Activated T-cell treated with anti-CD3 and anti-CD28 coated beads, Interleukin-2, amount 50 U/mL, for 48 hours (primary cell): Measurements from ENCODE around the gene PPP2R5B.

Experiments used
- DNase-seq, 2 experiments: peaks; one replicate each; pipeline ENCODE4 v3.0.0-alpha.2; 2020

Gene PPP2R5B

GRCh38 chr11:64888729-64889511 lies 35.6 kb upstream of the PPP2R5B start:
- DNase-seq = no peak

- DNase-seq = no peak
Measured at GRCh38 chr11:64890522-64890939, 34.0 kb upstream of the PPP2R5B start.

GRCh38 chr11:64891215-64891848 lies 33.2 kb upstream of the PPP2R5B start:
- no peak for DNase-seq

GRCh38 chr11:64891880-64892279 lies 32.6 kb upstream of the PPP2R5B start:
- no peak for DNase-seq

GRCh38 chr11:64892411-64892831 lies 32.1 kb upstream of the PPP2R5B start:
- no peak for DNase-seq

- DNase-seq = no peak
Measured at GRCh38 chr11:64892838-64893193, 31.7 kb upstream of the PPP2R5B start.

GRCh38 chr11:64893194-64894069 lies 31.1 kb upstream of the PPP2R5B start:
- no peak for DNase-seq

- DNase-seq = peak; percentile 96
Measured at GRCh38 chr11:64894070-64894811, 30.2 kb upstream of the PPP2R5B start.

- no peak for DNase-seq
Measured at GRCh38 chr11:64894812-64895452, 29.6 kb upstream of the PPP2R5B start.

- DNase-seq = no peak
Measured at GRCh38 chr11:64896448-64897022, 28.0 kb upstream of the PPP2R5B start.

GRCh38 chr11:64897381-64898075 lies 27.0 kb upstream of the PPP2R5B start:
- DNase-seq = no peak

- DNase-seq = no peak
Measured at GRCh38 chr11:64898076-64898445, 26.4 kb upstream of the PPP2R5B start.

- DNase-seq = no peak
Measured at GRCh38 chr11:64898541-64898940, 25.9 kb upstream of the PPP2R5B start.

GRCh38 chr11:64900263-64900678 lies 24.2 kb upstream of the PPP2R5B start:
- peak; percentile 68 to 71 for DNase-seq

GRCh38 chr11:64900774-64901173 lies 23.7 kb upstream of the PPP2R5B start:
- no peak for DNase-seq

GRCh38 chr11:64902102-64902900 lies 22.2 kb upstream of the PPP2R5B start:
- no peak for DNase-seq

- DNase-seq = no peak
Measured at GRCh38 chr11:64903291-64903833, 21.1 kb upstream of the PPP2R5B start.

- DNase-seq = no peak
Measured at GRCh38 chr11:64905516-64906313, 18.8 kb upstream of the PPP2R5B start.

GRCh38 chr11:64906314-64906635 lies 18.2 kb upstream of the PPP2R5B start:
- DNase-seq = no peak
